ENCODE data around the gene PAWR.
A peak's percentile ranks its signal among the peaks of the same experiment; 100 is the strongest.
"Not testable (repeated sequence)": the region's sequence is repeated elsewhere in the genome, so short reads cannot be mapped to it uniquely, and the experiment has no call there.

The PAWR gene

DNA sequence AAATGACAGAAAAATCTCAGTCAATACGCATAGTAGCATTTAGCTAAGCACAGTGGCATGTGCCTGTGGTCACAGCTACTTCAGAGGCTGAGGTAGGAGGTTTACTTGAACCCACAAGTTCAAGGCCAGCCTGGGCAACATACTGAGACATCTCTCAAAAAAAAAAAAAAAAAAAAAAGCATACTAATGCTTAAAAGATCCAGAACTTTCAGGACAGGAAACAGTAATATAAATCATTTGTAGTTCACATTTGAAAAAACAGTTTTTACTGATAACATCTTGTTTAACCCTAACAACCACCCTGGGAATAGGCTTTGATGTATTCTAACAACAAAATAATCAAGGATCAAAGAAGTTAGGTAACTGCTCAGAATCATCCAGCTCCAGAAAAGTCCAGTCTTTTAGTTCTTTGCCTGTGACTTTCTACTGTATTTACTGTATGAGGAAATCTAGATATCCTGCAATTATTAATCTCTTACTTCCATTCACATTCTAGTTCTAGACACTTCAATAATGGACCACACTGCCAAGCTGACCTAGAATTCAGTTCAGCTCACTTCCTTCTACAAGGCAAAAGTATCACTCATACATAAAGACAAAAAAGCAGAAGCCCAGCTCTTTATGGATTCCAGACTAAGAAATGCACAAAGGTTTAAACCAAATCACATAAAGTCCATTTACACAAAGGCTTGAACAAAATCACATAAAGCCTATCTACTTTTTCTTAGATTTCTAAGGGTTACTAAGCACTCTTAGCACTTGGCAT, 28.5 kb downstream of the PAWR start:
- Histone ChIP-seq H3K9ac (ENCODE audit: low read depth, low read length) (no peak overlapping the region), H3K9me3 (ENCODE audit: insufficient read depth, low read depth, low read length) (no peaks in the 10 kb centered on the region), H3K4me3 (ENCODE audit: low read length) (no peak overlapping the region), H3K27me3 (ENCODE audit: insufficient read depth, low read length) (no peaks in the 10 kb centered on the region), H3K36me3 (ENCODE audit: insufficient read depth, low read depth, low read length) (peaks cover 29% of the 10 kb centered on the region), H3K27ac (ENCODE audit: low read length) (no peak overlapping the region), H3K4me1 (ENCODE audit: insufficient read depth, low read length) (peaks cover 6% of the 10 kb centered on the region; the same call in 1 of the 2 replicates)

DNA sequence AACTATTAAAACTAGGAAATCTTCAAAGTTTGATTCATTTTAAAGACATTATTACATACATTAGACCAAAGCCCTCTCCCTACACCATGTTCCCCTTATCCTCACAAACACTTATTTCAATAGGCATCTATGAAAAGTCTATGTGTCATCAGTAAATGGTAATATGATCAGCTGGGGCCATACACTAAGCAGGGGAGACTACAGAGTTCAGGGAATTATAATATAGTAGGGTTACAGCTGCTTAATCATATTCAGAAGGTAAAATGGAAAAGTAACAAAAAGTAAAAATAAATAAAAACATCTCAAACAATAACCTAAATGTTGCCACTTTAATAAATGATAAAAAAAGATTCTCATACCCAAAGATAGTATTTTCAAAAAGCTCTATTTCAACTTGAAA, 29.1 kb downstream of the PAWR start:
- H3K36me3 ChIP-seq (ENCODE audit: insufficient read depth, low read depth, low read length) = peaks cover 29% of the 10 kb centered on the region
- no peak overlapping the region for H3K27ac ChIP-seq (ENCODE audit: low read length)
- no peak overlapping the region for H3K9ac ChIP-seq (ENCODE audit: low read depth, low read length)
- H3K9me3 ChIP-seq (ENCODE audit: insufficient read depth, low read depth, low read length) = no peaks in the 10 kb centered on the region
- H3K27me3 ChIP-seq (ENCODE audit: insufficient read depth, low read length) = no peaks in the 10 kb centered on the region
- no peak overlapping the region for H3K4me3 ChIP-seq (ENCODE audit: low read length)
- H3K4me1 ChIP-seq (ENCODE audit: insufficient read depth, low read length) = peaks cover 6% of the 10 kb centered on the region; the same call in 1 of the 2 replicates

DNA sequence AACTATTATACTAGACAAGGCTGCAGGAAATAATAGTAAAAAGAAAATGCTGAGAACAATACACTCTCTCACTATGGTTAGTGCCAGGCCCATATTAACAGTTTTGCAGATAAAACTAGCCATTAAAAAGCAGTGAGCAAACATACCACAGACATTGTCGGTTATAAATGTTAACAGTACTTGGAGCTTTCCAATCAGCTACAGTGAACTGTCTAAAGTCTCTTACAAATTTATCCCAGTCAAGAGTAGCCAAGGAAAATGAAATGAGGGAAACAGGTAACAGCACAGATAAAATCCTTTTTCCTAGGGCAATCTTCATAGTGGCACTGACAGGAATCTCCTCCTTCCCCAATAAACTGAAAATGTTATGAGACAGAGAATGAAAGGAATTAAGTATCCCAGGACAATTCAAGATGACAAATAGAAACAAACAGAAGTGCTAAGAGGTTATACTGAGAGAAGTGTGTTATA, 30.8 kb downstream of the PAWR start:
- Histone ChIP-seq H3K9ac (ENCODE audit: low read depth, low read length) (no peak overlapping the region), H3K27me3 (ENCODE audit: insufficient read depth, low read length) (no peaks in the 10 kb centered on the region), H3K9me3 (ENCODE audit: insufficient read depth, low read depth, low read length) (no peaks in the 10 kb centered on the region), H3K27ac (ENCODE audit: low read length) (no peak overlapping the region), H3K36me3 (ENCODE audit: insufficient read depth, low read depth, low read length) (peaks cover 13% of the 10 kb centered on the region), H3K4me3 (ENCODE audit: low read length) (no peak overlapping the region), H3K4me1 (ENCODE audit: insufficient read depth, low read length) (peaks cover 12% of the 10 kb centered on the region; the same call in 1 of the 2 replicates)

DNA sequence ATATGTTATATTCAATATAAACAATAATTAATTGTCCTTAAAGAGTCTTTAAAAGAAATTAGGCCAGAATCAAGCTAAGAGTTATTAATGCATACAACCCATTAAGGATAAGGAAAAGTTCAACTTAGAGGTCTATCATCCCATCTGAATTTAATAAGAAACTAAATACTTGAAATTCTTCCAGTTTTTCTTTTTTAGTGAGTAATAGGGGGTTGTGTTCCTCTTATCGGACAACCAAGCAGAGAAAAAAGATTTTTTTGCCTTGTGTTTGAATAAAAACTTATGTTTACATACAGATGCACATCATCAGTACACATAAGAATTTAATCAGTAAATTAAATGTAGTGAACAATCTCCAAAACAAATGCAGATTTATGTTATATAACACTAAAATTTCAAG, 32.5 kb downstream of the PAWR start:
- no peak overlapping the region for H3K9ac ChIP-seq (ENCODE audit: low read depth, low read length)
- H3K27me3 ChIP-seq (ENCODE audit: insufficient read depth, low read length) = no peaks in the 10 kb centered on the region
- peaks cover 8% of the 10 kb centered on the region for H3K36me3 ChIP-seq (ENCODE audit: insufficient read depth, low read depth, low read length)
- no peak overlapping the region for H3K4me3 ChIP-seq (ENCODE audit: low read length)
- H3K27ac ChIP-seq (ENCODE audit: low read length) = no peak overlapping the region
- no peaks in the 10 kb centered on the region for H3K9me3 ChIP-seq (ENCODE audit: insufficient read depth, low read depth, low read length)
- H3K4me1 ChIP-seq (ENCODE audit: insufficient read depth, low read length) = peaks cover 19% of the 10 kb centered on the region

DNA sequence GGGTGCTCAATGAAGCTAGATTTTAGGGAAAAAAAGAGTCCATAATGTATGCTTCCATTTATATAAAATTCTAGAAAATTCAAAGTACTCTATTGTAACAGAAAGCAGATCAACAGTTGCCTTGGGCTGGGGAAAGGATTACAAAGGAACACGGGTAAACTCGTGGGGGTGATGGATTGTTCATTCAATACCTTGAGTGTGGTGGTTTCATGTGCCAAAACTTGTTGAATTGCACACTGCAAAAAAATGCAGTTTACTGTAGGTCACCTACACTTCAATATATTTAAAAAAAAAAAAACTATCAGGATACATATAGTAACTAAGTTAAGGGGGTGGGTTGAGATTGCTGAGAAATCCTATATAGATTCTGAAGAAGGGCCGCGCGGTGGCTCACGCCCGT, 33.6 kb downstream of the PAWR start:
- Histone ChIP-seq H3K9me3 (ENCODE audit: insufficient read depth, low read depth, low read length) (no peaks in the 10 kb centered on the region), H3K27me3 (ENCODE audit: insufficient read depth, low read length) (no peaks in the 10 kb centered on the region), H3K4me1 (ENCODE audit: insufficient read depth, low read length) (peaks cover 19% of the 10 kb centered on the region), H3K4me3 (ENCODE audit: low read length) (no peak overlapping the region), H3K27ac (ENCODE audit: low read length) (no peak overlapping the region), H3K9ac (ENCODE audit: low read depth, low read length) (no peak overlapping the region), H3K36me3 (ENCODE audit: insufficient read depth, low read depth, low read length) (0 out of 2 replicates have a peak, but pooled peaks cover 4% of the 10 kb centered on the region)

DNA sequence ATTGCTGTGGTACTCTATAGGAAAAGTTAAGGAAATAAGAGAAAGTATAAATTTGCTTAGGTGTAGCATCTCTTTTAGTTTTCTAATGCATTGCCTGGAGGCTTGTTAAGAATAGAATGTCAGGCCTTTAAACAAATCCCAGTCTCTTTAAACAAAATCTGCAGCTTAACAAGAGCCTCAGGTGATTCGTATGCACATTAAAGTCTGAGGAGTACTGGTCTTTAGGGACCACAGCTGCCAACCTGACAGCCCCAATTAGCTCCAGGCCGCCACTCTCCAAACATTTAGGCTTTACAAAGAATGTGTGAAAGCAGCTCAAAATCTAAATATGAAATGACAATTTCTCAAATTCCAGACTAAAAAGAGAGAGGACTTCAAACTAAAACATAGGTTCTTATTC, 35.7 kb downstream of the PAWR start:
- H3K4me1 ChIP-seq (ENCODE audit: insufficient read depth, low read length) = peaks cover 19% of the 10 kb centered on the region
- peak overlapping the region; percentile 1; the same call in 1 of the 2 replicates for H3K4me3 ChIP-seq (ENCODE audit: low read length)
- no peak overlapping the region for H3K27ac ChIP-seq (ENCODE audit: low read length)

DNA sequence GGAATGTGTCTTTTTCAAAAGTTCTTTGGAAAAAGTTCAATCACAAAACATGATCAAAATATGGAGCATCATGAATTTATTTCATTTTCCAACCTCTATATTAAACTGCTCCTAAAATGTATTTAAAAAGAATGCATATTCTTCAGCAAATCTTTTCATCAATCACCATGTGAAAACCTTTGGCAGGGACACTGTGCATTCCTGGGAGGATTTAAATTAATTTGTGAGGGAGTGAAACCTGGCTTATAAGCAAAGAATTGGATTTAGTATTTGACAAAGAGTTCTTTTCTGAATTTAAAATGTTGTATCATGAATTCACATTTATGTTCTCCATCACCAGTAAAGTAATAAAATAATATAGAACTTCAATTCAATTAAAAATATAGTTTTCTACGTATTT, 38.2 kb downstream of the PAWR start:
- Histone ChIP-seq H3K27ac (ENCODE audit: low read length) (no peak overlapping the region), H3K36me3 (ENCODE audit: insufficient read depth, low read depth, low read length) (peaks cover 4% of the 10 kb centered on the region; the same call in 1 of the 2 replicates), H3K4me1 (ENCODE audit: insufficient read depth, low read length) (peaks cover 19% of the 10 kb centered on the region), H3K9me3 (ENCODE audit: insufficient read depth, low read depth, low read length) (no peaks in the 10 kb centered on the region), H3K4me3 (ENCODE audit: low read length) (0 out of 2 replicates have a peak overlapping the region, but pooled peaks have one; percentile 7), H3K27me3 (ENCODE audit: insufficient read depth, low read length) (no peaks in the 10 kb centered on the region), H3K9ac (ENCODE audit: low read depth, low read length) (no peak overlapping the region)

More for the DNA sequence above, 35.7 kb downstream of the PAWR start:
- H3K9ac ChIP-seq (ENCODE audit: low read depth, low read length) = no peak overlapping the region
- 0 out of 2 replicates have a peak, but pooled peaks cover 4% of the 10 kb centered on the region for H3K36me3 ChIP-seq (ENCODE audit: insufficient read depth, low read depth, low read length)
- H3K27me3 ChIP-seq (ENCODE audit: insufficient read depth, low read length) = no peaks in the 10 kb centered on the region
- no peaks in the 10 kb centered on the region for H3K9me3 ChIP-seq (ENCODE audit: insufficient read depth, low read depth, low read length)

DNA sequence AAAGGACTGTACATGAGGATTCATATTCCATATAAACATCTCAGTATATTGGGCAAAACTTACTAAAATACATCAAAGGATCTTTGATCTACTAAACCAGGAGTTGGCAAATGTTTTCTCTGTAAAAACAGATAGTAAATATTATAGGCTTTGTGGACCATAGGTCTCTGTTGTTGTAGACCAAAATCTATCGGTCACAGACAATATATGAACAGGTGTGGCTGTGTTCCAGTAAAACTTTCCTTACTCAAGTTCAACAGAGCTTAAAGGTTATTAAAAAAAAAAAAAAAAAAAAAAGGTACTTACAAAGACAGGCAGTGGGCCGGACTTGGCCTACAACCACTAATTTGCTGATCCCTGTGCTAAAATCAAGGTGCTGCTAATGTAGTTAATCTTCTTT, 40.3 kb downstream of the PAWR start:
- Histone ChIP-seq H3K27ac (ENCODE audit: low read length) (no peak overlapping the region), H3K9ac (ENCODE audit: low read depth, low read length) (no peak overlapping the region), H3K9me3 (ENCODE audit: insufficient read depth, low read depth, low read length) (no peaks in the 10 kb centered on the region), H3K4me3 (ENCODE audit: low read length) (no peak overlapping the region), H3K4me1 (ENCODE audit: insufficient read depth, low read length) (peaks cover 20% of the 10 kb centered on the region), H3K27me3 (ENCODE audit: insufficient read depth, low read length) (no peaks in the 10 kb centered on the region), H3K36me3 (ENCODE audit: insufficient read depth, low read depth, low read length) (peaks cover under 1% of the 10 kb centered on the region; the same call in 1 of the 2 replicates)

DNA sequence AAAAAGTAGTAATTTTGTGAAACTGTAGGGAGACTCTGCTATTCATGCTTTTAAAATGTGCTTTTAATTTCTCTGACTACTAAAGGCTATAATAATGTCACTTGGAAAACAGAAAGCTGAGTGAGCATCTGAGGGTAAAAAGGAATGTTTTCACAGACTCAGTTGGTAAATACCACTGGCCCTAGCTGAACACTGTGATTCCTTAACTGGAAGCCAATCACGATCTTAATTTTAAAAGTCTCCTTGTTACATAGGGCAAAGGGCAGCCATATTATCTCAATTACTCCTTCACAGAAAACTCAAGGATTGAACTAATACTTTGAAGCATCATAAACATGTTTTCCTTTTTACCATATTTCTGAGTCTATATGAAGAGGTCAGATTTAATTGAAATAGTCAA, 41.9 kb downstream of the PAWR start:
- no peaks in the 10 kb centered on the region for H3K9me3 ChIP-seq (ENCODE audit: insufficient read depth, low read depth, low read length)
- H3K4me3 ChIP-seq (ENCODE audit: low read length) = no peak overlapping the region
- no peak overlapping the region for H3K27ac ChIP-seq (ENCODE audit: low read length)
- no peaks in the 10 kb centered on the region for H3K27me3 ChIP-seq (ENCODE audit: insufficient read depth, low read length)
- H3K4me1 ChIP-seq (ENCODE audit: insufficient read depth, low read length) = peaks cover 21% of the 10 kb centered on the region
- no peak overlapping the region for H3K9ac ChIP-seq (ENCODE audit: low read depth, low read length)
- H3K36me3 ChIP-seq (ENCODE audit: insufficient read depth, low read depth, low read length) = peaks cover 3% of the 10 kb centered on the region; the same call in 1 of the 2 replicates

DNA sequence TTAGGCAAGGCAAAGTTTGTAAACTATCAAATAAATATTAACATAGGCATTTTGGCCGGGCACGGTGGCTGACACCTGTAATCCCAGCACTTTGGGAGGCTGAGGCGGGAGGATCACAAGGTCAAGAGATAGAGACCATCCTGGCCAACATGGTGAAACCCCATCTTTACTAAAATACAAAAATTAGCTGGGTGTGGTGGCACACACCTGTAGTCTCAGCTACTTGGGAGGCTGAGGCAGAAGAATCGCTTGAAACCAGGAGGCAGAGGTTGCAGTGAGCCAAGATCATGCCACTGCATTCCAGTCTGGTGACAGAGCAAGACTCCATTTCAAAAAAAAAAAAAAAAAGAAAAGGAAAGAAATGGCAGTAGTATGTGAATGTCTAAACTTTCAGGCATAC, 43.9 kb downstream of the PAWR start:
- not testable (repeated sequence) for H3K9me3 ChIP-seq (ENCODE audit: insufficient read depth, low read depth, low read length); H3K36me3 ChIP-seq (ENCODE audit: insufficient read depth, low read depth, low read length); H3K27ac ChIP-seq (ENCODE audit: low read length); H3K4me3 ChIP-seq (ENCODE audit: low read length); H3K27me3 ChIP-seq (ENCODE audit: insufficient read depth, low read length); H3K9ac ChIP-seq (ENCODE audit: low read depth, low read length)
- peaks cover 32% of the 10 kb centered on the region for H3K4me1 ChIP-seq (ENCODE audit: insufficient read depth, low read length)

DNA sequence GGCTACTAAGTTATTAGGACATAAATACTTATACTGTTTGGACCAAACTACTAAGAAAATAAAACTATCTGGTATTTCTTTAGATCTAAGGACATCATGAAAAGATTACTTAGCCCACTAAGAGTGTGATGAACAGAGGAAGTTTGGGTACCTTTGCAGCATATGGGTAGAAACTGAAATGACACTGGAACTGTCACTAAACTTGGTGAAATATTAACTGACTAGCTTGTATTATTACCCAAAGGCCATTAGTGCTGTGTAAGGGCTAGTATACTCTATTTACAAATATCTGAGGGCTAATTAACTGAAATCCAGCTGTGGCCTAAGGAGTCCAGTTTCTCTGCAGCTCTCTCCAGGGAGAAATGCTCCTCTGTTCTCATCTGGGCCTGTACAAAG, 45.5 kb downstream of the PAWR start:
- Histone ChIP-seq H3K9ac (ENCODE audit: low read depth, low read length) (no peak overlapping the region), H3K27me3 (ENCODE audit: insufficient read depth, low read length) (no peaks in the 10 kb centered on the region), H3K4me1 (ENCODE audit: insufficient read depth, low read length) (peaks cover 32% of the 10 kb centered on the region), H3K4me3 (ENCODE audit: low read length) (no peak overlapping the region), H3K36me3 (ENCODE audit: insufficient read depth, low read depth, low read length) (peaks cover 3% of the 10 kb centered on the region; the same call in 1 of the 2 replicates), H3K9me3 (ENCODE audit: insufficient read depth, low read depth, low read length) (no peaks in the 10 kb centered on the region), H3K27ac (ENCODE audit: low read length) (no peak overlapping the region)

All from iPS-20b (cell line).